NCI-H226 (cell line): ENCODE data around the gene ABL2.
"Not testable (repeated sequence)": the region's sequence is repeated elsewhere in the genome, so short reads cannot be mapped to it uniquely, and the experiment has no call there.

Experiments used
- DNase-seq: peaks from one replicate; pipeline ENCODE4 v3.0.0-alpha.2; 2015

The ABL2 gene

DNA sequence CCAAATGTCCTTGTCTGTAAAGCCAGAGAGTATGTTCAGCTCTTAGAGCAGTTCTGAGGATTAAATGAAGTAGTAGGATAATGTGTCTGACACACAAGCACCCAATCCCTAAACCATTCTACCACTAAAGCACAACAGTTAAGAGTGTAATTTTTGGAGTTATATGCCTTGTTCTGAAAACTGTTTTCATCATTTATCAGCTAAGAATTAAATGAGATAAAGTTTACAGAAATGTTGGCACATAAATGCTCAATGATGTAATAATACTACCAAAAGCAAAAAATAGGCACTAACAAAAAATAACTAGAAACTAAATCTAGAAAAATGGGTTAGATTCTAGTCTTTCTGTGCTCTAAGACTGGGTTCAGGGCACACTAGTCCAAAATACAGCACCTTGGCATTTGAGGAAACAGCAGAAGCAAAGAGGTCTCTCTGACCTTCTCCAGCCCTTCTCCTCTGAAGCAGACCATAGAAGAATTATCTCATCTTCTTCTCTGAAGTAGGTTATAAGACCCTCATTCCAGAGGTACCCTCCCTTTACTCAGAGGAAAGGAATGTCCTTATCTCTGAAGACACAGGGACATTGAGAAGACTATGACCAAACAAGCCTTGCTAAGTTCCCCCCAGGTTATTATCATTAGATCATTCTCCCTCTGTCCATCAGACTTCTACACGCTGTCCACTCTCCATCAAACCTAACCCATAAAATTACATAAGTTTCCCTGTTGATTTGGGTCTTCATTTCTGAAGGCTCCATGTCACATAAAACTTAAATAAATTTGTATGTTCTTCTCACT, 20.6 kb downstream of the ABL2 start:
- peak; percentile 39 for DNase-seq

DNA sequence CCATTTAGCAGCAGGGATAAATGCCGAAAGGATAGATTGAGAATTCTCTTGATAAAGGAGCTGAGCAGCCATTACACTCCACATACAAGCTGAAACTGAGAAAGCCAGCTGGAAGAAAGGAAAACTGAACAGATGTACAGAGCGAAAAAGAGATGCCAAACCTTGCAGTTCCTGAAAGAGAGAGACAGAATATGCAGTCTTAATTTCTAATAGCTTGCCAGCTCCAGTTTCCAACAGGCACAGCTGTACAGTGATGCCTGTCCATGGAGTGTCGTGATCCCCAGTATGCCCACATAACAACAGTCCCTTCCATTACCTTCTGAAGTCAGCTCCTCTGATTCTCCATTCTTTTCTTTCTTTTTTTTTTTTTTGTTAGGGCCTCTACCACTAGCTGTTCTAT, 22.7 kb downstream of the ABL2 start:
- DNase-seq, result no peak

DNA sequence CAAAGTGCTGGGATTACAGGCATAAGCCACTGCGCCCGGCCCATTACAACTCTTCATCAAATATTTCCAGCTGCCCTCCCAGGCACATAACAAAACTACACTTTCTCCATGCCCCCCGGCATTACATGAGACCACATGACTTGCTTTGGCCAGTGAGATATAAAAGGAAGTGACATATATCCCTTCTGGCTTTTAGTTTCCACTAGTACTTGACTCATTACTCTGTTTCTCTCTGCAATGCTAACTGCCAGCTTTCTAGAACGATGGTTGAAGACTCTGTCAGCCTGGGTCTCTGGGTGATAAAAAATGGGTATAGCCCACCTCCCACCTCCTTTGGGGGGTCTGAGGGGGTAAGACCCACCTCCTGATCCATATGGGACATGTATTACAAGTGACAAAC, 24.2 kb downstream of the ABL2 start:
- DNase-seq, result no peak

DNA sequence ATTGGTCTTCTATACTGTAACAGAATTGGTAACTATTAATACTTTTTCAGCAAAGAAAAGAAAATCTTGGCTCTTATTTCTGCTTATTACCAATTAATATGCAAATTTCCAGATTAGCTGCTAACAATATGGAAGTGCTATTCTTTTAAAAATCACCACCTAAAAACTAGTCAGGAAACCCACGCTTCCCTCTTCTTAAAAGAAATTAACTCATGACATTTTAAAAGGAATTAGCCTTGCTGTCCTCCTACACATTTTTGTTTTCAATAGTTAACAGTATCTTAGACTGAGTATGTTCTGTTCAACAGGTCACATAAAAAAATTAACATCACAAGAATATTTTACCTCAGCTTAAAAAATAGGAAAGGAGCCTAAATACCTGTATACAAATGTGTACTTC, 27.3 kb downstream of the ABL2 start:
- DNase-seq, result no peak

DNA sequence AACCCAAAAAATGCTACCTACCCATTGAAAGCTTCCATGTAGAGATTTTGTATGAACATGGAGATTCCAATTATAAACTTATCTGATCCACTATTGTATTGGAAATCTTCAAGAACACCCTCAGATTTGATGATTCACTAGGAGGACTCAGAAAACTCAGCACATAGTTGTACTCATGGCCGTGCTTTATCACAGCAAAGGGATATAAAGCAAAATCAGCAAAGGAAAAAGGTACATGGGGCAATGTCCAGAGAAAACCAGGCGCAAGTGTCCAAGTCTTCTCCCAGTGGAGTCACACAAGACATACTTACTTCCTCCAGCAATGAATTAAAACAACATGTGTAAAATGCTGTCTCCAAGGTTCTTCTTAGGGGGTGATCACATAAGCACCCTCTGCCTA, 28.9 kb downstream of the ABL2 start:
- no peak for DNase-seq

DNA sequence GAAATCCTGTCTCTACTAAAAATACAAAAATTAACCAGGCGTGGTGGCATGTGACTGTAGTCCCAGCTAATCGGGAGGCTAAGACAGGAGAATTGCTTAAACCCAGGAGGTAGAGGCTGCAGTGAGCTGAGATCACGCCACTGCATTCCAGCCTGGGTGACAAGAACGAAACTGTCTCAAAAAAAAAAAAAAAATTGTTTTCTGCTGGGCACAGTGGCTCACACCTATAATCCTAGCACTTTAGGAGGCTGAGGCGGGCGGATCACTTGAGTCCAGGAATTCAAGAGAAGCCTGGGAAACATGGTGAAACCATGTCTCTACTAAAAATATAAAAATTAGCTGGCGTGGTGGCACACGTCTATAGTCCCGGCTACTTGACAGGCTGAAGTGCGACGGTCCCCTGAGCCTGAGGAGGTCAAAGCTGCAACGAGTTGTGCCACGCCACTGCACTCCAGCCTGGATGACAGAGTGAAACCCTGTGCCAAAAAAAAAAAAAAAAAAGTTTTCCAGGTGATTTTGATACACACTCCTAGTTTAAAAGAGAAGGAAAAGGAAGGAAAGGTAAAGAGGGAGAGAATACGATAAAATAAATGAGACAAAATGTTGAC, 31.7 kb downstream of the ABL2 start:
- no peak for DNase-seq

DNA sequence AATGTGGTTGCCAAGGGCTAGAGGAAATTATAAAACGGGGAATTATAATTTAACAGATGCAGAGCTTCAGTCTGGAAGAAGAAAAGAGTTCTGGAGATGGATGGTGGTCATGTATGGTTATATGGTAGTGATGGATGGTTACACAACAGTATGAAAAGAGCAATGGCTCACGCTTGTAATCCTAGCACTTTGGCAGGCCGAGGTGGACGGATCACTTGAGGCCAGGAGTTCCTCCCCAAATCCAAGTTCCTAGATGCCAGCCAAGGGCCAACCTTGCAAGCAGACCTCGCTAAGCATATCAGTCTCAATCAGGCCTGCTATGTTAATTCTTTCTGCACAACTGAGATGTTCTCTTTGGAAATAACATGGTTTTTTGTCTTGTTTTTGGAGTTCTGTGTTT, 33.6 kb downstream of the ABL2 start:
- DNase-seq, result not testable (repeated sequence)

DNA sequence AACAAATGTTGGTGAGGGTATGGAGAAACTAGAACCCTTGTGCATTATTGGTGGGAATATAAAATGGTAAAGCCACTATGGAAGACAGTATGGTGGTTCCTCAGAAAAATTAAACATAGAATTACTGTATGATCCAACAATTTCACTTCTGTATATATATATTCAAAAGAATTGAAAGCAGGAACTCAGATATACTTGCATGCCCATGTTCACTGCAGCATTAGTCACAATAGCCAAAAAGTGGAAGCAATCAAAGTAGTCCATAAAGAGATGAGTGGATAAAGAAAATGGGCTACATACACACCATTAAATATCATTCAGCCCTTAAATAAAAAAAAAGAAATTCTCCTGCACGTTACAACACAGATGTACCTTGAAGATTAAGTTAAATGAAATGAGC, 34.1 kb downstream of the ABL2 start:
- DNase-seq, result no peak

DNA sequence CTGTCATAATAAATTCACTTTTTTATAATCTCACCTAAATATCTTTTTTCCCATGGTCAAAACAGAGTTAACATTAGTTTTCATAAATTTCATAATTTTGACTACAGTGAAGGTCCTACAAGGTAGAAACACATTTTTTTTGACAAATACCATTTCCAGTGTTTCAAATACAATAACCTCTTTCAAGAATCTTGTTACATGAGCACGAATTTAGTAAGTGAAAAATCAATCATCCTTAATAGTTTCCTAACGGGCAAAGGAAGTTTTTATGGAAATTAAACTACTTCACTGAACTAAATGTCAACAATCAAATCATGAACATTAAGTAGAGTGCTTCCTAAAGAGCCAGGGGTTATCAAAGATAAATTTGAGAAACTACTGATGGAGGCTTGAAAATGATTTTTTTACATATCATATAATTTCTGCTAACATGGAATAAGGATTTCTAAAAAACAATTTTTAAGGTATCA, 35.4 kb downstream of the ABL2 start:
- no peak for DNase-seq

DNA sequence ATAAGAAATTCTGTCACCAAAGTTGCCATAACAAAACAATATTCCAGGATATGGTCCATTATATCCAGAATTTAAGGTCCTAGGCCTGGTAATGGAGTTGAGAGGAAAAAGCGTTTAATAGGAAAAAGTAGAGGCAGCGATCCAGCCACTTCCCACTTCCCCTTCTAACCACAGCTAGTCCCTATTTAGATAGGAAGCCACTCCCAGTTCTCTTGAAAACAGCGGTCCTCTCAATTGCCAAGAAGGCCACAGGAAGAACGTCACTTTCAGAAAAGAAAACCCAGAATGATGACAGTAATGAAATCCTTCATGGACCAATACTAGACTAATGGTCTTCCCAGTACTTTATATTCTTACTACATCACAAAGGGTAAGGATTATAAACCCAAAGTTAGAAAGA, 38.6 kb downstream of the ABL2 start:
- no peak for DNase-seq

DNA sequence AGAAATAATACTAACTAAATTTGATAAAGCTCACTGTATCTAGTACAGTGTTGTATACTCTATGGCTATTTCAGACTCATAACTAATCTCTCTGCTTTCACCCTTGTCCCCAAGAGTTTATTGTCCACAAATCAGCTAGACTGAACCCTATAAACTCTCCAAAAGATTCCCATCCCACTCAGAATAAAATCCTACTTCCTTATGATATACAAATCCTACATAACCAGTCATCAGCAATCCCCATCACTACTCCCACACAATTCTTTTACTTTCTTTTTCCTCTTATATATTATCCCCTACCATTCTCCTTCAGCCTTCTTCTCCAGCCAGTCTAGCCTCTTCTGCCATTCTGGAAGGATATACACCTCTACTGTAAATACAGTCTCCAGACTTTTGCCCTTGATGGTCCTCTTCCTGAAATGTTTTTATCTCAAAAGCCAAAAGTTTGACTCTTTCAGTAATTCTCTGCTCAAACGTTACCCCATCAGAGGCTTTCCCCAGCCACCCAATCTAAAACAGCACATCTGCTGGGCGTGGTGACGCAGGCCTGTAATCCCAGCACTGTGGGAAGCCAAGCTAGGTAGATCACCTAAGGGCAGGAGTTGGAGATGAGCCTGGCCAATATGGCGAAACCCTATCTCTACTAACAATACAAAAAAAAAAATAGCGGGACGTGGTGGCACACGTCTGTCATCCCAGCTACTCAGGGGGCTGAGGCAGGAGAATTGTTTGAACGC, 41.6 kb downstream of the ABL2 start:
- DNase-seq, result no peak

DNA sequence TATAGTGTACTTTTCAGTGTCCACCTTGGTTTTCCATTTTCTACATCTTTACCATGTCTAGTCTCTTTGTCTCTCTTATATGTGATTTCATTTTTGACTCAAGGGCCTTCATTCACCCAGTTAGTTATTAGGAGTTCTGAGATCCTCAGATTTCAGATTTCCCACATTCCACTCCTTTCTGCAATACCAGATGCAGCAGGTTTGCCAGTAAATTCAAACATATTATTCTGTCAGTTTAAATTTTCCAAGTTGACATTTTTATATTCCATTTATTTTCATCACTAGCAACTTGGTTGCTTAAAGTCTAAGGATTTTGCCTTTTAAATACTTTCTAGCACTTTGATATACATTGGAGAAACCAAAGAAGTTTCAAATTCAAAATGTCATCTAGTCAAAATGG, 42.4 kb downstream of the ABL2 start:
- DNase-seq, result no peak

DNA sequence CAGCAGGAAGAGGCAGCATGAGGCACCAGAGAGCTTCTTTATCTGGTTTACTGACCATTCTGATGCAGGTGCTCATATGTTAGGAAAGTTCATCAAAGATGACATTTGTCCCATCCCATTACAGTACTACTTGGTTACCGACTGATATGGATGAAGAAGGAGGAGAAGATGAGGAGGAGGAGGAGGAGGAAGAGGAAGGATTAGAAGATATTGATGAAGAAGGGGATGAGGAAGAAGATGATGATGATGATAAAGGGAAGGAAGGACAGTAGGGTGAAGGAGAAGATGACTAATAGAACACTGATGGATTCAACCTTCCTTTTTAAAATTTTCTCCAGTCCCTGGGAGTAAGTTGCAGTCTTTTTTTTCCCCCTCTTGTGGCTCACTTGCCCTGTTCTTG, 45.1 kb downstream of the ABL2 start:
- DNase-seq, result no peak

DNA sequence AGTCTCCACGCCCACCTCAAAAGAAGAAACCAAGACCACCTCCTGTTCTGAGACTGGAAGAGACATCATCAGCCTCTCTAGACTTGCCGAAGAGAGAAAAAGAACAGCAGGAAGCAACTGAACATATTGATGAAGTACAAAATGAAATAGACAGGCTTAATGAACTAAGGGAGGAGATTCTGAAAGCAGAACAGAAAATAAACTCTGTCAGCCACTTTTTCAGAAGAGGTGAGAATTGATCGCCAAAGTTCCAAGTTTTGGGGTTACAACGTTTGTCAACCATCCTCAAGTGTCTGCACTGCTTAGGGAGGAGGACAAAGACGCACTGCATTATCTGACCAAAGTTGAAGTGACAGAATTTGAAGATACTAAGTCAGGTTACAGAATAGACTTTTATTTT, 45.6 kb downstream of the ABL2 start:
- DNase-seq, result no peak

DNA sequence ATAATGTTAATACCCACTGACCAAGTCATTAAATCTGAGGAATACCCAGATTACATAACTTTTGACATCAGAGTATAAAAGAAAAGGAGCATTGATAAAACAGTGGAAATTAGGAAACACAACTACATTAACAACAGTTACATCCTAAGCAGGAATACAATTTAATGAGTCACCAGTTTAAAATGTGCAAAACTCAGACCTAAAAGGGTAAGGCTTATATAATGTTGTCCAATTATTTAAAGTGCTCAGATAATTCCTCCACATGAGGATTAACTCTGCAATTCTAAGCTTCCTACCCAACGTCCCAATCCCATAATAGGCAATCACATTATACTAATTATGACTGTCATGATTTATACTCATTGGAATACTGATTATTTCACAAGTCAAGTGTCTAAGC, 50.5 kb downstream of the ABL2 start:
- DNase-seq, result peak; percentile 73

DNA sequence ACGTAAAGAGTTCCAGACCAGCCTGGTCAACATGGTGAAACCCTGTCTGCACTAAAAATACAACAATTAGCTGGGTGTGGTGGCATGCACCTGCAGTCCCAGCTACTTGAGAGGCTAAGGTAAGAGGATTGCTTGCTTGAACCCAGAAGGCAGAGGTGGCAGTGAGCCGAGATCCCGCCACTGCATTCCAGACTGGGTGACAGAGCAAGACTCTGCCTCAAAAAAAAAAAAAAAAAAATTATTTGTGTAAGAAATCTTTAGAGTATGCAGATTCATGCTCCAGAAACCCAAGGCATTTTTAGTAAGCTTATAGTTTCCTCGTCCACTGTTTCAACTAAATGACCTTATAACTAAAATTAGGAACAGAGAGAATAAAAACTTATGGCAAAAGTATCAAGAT, 51.3 kb downstream of the ABL2 start:
- no peak for DNase-seq

DNA sequence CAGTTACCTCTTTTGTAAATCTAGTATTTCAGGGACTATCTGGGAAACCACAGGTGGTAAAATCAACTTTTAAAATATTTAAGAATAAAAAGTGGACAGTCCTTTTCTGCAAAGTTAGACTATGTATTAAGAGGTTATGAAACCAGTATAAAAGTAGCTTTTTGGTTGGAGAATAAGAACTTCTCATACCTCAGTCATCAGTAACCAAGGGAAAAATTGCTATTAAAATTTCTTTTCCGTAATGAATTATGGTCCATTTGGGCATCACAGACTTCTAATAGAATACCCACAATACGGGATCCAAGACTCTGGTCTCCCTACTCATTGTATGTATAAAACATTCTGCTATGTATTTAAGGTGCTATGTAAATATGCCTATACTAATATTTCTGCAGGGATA, 51.9 kb downstream of the ABL2 start:
- DNase-seq, result no peak

DNA sequence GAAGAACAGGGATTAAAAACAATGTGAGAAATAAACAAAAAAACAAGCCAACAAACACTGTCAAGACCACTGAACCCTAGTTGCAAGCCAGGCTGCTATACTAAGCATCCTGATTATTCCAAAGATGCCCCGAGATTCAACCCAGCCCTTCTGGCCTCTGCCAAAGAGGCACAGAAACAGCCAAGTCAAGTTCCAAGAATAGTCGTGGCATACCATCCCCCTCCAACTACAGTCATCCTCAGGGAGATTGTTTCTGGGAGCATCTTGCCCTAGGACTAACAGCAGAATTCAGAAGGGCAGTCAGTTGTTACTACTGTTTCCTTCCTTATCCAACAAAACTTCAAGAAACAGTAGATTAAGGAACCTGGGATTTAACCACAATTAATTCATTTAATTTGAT, 52.3 kb downstream of the ABL2 start:
- peak; percentile 62 for DNase-seq

DNA sequence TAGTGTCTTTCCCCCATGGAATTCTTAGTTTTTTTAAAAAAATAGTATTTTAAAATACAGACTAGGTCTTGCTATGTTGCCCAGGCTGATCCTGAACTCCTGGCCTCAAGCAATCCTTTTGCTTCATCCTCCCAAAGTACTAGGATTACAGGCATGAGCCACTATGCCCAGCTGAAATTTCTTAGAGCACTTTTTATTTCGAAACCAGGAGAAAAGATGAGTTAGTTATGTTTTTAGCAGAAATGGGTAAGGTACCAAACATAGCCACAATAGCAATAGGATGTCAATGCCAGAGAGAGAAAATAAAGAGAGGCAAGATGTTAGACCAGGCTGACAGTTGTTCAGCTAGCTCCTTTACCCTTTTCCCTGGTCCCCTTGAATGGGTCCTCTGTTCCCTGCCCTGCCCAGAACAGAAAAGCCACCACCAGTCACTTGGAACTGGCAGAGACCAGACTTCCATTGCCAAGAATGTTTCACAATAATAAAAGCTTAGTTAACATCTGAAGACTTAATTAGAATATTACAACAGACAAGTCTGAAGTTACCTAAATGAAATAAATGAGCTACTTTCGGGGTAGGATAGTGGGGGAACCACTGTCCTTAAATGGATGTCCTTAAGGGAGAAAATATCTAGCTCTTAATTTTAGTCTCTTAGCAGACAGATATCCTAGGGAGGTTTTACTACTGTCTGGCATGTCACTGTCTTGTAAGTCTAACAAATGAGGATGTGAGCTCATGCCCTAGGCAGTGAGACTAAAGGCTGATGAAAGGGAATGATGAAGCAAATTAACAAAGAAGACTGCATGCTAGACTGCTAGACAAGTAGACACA, 54.3 kb downstream of the ABL2 start:
- peak; percentile 48 for DNase-seq

DNA sequence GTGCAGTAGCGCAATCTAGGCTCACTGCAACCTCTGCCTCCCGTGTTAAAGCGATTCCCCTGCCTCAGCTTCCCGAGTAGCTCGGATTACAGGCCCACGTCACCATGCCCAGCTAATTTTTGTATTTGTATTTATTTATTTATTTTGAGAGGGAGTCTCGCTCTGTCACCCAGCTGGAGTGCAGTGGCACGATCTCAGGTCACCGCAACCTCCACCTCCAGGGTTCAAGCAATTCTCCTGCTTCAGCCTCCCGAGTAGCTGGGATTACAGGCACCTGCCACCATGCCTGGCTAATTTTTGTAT, 59.1 kb downstream of the ABL2 start:
- DNase-seq, result not testable (repeated sequence)

DNA sequence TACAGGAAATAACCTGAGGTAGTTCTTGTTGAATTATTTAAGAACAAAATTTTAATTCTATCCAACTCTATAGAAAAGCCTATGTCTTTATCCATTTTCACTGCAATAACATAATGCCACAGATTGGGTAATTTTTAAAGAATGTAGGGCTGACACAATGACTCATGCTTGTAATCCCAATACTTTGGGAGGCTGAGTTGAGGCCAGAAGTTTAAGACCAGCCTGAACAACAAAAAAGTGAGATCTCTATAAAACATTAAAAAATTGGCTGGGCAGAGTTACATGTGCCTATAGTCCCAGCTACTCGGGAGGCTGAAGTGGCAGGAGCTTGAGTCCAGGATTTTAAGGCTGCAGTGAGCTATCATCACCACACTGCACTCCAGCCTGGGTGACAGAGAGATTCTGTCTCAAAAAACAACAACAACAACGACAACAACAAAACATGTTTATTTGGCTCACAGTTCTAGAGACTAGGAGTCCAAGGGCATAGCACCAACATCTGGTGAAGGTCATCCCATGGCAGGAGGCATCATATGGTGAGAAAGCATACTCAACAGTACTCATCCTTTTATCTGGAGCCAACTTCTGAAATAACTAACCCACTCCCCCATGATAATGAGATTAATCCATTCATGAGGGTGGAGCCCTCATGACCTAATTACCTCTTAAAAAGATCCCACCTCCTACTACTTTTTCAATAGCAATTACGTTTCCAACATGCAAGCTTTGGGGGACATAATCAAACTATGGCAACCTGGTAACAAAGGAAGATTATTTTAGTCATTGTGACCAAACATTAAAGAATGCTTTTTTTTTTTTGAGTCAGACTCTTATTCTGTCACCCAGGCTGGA, 59.6 kb downstream of the ABL2 start:
- peak; percentile 66 for DNase-seq

DNA sequence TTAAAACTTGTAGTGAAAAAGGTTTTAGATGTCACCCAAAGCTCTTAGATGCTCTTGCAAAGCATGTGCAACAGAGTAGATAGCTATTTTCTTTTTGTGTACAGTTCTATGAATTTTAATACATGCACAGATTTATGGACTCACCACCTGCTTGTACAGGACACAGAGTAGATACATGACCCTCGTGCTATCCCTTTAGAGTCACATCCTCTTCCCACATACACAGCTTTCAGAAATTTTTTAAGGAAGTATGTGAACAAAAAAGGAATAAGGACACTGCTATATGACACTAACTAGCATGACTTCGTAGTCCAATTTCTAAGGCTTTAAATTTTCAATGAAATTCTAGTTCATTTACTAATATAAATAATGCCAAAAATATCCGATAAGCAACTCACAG, 60.9 kb downstream of the ABL2 start:
- DNase-seq, result no peak
